ENCODE data around the gene PRKCA.
A peak's percentile ranks its signal among the peaks of the same experiment; 100 is the strongest.

The PRKCA gene

DNA sequence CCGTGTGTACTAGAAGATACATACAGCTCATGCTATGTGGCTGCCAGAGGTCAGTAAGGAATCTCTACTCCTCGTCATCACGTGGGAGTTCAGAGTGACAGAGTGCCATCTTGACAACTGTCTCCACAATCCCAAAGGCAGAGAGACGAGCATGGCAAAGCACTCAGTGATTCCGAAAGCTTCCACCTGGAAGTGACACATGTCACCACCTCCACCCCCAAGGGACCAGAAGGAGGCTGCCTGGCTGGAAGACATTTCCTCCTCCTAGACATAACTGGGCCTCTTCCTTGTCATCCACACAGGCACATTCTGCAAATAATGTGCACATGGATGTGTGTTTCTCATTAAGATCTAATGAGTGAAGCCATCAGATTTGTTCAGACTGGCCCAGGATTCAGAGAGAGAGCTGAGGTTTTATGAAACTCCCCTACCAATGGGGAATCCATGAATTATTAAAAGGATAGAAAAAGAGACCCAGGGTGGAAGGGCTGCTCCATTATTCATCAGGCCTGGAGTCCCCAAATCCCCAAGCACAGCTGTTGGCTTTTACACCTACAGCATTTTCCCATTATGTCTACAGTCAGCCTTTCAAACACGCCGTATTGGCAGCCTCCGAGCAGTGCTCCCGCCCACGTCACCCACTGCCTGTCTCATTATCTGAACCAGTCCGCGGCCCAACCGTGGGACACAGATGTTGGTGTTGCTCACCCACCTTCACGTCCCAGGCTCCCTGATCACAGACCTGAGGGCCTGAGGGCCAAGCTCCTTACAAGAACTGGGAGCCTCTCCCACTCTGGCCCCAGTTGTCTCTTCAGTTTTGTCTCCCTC is 529.2 kb downstream of the PRKCA start:
- no peak for DNase-seq

DNA sequence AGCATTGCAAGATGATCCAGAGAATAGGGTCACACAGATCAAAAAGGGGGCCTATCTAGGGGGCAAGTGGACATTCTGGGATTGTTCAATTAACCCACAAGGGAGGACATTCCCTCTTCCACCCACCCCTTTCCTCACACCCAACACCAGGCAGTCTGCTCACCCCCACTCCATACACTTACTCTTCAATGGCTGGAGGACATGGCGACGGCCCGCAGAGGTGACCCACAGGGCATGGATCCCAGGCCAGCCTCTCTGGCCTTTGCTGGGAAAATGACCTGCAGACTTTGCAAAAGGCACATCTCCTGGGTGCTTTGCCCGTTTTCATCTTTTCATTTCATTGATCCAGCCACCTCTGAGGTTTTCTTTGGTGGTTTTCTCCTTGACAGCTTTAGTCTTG is 530.8 kb downstream of the PRKCA start:
- DNase-seq: no peak

DNA sequence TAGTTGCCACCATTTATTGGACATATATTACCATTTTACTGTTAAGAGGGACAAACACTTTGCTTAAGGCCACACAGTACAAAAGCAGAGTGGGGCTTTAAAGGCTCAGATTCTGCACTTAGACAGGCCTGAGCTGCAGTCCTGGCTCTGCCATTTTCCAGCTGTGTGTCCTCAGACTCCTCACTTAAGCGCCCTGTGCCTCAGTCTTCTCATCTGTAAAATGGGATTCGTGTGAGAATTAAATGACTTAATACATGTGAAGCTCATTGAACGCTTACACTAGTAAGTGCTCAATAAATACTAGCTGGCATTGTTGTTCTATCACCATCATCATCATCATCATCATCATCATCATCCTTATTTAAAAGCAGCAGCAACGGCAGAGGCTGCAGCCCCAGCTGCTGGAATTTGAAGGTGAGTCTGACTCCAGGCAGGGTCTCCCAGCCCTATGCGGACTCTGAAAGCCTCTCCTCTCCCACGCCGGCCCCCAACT is 532.1 kb downstream of the PRKCA start:
- peak in 1 of 3 experiments; percentile 40 for DNase-seq

DNA sequence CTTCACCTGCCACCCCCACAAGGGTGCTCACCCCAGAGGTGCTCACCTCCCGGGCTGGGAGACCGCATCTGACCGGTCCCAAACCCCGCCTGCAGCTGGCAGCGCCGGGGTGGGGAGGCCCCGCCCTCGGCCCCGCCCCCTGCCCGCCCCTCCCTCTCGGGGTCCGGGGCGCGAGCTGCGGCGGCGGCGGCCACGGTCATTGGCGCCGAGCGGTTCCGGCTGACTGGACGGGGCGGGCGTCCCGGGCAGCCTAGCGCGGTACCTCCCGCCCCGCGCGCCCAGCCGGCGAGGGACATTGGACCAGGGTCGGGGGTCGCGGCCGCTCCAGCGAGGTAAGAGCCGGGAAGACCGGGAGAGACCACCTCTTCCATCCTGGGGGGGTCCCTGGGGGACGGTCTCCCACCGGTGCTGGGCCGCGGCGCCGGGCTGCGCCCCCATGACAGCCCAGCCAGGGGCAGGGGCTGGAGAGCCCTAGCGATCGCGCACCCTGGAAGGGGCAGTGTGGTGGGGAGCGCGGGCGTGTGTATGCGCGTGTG is 532.6 kb downstream of the PRKCA start, which contains the start of gene CACNG5:
Gene CACNG5, plus strand, starts transcription at position 199 of the 536 bp plus-strand sequence. CDS start 42,216 bp downstream, outside the sequence.
- DNase-seq: peak in 2 of 3 experiments; percentile 33 to 40

DNA sequence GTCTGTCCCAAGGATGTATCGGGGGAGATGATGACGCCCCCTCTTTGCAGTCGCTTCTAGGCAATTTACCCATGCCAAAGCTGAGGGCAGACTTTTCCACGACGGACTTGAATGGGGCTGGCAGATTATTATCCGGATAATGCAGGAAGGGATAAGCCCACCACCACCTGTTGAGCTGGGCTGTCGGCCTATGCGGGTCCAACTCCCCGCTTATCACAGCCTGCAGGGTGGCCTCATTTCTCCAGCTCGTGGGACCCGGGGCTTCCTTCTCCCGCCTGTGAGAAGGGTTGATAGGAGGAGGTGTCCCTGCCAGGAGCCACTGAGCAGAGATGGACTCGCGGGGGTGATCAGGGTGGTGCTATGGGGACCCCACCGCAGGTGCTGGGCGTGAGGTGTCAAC is 533.1 kb downstream of the PRKCA start:
- DNase-seq: no peak

DNA sequence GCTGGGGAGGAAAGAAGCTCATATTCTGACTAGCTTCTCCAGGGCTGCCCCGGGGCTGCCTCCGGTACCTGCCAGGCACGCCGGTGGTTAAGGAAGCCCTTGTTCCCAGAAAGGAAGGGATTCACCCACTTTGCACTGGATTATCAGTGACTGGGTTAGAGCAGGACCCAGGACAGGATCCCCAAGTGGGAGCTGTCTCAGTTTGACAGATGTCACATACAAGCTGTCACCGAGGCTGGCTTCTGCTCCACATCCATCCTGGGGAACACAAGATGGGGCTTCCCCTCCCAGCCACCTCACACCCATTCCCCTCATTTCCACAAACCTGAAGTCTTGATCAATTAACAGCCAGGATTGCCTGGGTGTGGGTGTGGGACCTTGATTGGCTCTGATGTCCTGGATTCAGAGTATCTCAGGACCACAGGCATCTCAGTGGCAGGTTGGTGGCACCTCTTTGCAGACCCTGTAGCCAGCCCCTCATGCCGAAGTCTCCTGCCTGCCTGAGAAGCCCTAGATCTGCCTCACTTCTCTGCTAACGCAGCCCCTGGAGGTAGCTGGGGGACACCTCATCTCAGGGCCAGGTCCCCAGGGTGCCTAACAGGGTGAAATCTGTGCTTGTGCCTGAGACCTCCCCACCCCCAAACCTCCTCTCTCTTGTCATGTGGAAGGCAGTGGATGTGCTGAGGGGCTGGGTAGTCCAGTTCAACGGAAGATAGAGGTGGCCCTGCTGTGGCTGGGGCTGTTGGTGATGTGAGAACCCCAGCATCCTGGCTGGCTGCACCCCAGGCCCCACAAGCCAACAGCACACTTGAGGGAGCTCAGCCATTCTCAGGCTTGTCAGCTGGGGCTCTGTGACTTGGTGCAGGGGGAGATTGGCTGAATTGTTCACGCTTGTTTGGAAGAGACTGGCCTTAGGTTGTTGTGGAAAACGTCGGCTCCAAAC is 533.9 kb downstream of the PRKCA start:
- no peak for DNase-seq

DNA sequence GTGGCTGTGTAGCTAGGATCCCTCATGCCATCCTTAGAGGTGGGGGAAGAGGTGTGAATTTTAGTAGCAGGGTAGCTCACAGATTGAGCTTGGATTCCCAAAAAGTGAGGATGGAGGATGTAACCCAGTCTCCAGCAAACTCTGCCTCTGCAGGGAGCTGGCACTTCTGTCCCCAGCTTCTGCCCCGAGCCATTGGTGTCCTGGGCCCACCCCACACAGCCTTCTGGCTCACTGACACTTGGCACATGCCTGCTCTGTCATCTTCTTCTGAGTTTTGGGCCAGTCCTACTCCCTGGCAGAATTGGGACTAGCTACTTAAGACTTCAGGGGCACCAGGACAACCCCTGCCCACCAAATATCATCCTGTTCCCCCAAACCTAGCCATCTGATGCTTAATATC is 534.8 kb downstream of the PRKCA start:
- no peak for DNase-seq

DNA sequence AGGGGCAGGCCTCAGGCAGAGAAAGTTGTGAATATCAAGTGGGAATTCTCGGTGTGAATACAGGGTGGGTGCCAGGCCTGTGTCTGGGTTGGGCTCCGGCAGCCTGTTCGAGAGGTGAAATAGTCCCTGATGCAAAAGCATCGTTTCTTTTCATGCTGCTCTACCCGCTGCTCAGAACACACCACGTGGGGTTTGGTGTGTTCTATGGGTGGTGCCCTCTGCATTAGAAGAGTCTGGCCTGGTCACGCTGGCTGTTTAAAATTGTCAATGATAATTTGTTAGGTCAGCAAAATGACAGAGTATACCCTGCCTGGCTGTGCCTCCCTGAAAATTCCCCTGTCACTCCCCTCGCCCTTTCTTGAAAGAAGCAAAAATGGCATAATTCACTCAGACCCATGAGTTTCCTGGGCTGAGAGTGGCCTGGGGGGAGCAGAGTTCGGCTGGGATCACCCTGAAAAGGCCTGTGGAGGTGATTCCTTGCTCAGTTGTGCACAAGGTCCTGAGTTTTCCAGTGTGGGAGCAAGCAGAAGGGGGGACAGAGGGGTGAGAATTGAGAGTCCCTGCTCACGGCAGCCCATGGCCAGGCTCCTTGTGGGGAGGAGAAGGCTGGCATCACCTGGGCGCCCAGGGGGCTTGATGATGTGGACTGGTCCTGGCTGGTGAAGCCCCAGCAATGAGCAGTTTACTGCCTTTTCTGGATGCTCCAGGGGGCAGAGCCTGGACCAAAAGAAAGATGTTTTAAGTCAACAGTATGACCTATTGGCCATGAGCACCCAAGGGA is 535.7 kb downstream of the PRKCA start:
- no peak for DNase-seq

DNA sequence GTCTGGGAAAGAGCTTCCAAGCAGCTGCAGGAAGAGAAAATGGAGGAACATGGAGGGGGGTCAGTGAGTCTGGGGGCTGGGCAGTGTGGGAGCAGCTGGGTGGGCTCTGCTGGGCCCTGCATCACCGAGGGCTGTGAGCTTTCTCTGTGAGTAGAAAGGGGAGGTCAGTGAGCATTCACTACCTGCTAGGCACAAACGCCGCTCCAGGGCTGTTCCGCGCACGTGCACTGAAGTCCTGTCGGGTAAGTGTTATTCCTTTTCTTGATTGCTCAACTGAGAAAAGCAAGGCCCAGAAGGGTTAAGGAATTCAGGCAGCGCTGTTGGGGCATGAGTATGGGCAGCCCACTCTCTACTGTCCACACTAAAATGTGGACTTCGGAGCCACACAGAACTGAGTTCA is 537.2 kb downstream of the PRKCA start:
- DNase-seq: no peak

DNA sequence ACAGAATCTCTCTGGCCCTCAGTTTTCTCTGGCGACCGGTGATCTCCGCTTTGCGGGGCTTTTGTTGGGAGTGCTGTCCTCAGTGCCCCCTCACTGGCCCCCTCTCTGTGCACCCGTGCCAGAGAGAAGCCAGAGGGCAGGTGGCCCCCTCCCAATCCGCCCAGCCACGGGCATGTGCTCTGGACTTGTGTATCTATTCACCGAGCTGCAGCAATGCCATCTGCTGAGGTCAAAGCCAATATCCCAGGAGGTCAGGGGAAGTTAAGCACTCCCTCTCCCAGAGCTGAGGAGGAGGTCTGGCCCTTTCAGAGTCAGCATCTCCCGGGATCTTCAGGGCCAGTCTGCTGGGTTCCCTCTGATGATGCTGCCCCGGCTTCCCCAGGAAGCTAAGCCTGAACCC is 537.6 kb downstream of the PRKCA start:
- DNase-seq: no peak

DNA sequence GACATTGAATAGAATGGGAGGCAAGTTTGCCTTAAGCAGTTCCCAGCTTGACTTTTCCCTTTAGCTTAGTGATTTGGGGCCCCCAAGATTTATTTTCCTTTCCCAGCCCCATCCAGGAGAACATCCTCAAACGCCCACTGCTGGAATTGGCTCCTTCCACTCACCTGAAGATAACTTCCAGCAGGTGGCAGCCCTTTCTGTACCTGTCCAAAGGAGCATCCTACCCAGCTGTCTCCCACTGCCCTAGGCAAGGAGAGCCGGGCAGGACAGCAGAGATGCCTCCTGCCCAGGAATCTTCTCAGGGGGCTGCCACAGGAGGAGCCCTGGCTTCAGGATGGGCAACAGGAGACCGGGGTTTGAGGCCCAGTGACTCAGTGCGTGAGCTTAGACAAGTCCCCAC is 538.9 kb downstream of the PRKCA start:
- no peak for DNase-seq

DNA sequence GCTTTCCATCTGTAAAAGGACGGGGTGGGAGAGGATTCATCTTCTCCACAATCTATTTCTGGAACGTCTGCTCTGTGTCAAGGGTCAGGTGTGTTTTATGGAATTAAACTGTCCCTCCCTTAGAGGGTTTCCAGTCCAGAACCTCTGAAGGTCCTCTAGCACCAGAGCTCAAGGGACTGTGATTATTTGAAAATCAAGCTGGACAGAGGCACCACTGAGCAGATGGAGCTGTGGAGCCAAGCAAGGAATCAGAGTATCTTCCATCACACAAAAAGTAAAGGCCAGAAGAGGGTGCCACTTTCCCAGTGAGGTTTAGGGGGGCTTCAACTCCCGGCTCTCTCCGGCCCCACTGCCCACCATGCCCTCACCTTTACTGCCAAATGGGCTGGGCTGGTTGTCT is 539.3 kb downstream of the PRKCA start:
- no peak for DNase-seq

DNA sequence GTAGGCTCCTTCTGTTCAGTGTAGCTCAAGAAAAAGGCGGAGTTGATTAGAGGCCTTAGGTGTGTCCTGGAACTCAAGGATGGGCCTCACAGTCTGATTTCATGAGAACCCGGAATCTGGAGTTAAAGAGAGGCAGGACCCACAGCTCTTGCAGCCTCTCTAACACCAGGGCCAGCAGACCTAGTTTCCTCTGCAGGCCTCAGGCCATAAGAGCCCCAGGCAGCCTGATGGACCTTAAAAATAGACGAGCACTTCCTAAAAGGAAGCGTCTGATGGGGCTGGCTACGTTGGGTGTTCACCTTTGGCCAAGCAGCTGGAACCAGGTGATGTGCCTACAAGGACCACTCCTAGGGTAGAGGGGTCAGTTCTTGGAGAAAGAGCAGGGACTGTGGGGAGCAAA is 540.1 kb downstream of the PRKCA start:
- no peak for DNase-seq

DNA sequence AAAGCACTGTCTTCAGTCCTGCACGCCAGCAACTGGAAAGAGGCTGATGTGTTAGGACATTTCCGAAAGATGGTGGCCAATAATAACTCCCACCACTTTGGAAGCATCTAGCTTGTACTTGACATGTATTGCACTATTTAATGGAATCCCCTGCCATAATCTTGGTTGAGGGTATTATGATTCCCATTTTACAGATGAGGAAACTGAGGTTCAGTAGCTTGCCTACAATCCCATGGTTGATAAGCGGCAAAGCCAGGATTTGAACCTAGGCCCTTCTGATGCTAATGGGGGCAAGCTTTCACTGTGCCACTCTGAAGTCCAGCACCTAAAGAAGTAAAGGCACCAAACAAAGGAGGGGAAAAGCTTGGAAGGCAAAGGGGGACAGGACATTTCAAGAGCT is 540.5 kb downstream of the PRKCA start:
- no peak for DNase-seq

DNA sequence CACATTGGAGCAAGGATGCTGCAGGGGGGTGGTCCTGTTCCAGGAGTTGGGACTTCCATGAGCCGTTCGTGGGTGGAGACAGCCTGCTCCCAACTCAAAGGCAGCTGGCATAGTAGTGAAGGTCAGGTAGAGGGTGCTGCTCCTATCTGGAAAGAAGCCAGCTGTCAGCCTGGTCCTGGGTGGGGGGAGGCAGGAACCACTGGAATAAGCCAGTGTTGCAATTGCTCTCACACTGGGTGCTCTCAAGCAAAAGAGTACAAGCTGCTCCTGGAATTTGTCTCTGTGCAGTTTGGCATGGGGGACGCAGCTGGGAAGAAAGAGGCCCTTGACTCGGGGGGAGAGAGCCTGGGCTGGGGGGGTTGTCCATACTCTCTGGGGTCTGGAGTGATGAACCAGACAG is 541.2 kb downstream of the PRKCA start:
- no peak for DNase-seq

DNA sequence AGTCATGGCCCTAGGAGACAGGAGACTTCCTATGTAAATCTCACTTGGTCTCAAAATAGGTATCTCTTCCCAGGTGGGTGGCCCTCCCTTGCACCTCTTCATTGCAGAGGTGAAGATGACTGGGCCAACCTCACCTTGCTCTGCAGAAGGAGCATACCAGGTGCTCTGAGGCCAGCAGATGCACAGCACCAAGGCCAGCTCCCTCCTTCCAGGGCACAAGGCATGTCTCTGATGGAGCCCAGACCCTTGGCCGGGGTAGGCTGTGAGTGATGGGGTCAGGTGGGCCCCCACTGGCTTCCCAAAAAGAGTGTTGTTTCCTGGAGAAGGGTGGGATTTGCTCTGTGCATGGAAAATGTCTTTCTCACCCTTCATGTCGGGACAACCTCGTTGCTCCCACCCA is 545.3 kb downstream of the PRKCA start:
- DNase-seq: no peak

DNA sequence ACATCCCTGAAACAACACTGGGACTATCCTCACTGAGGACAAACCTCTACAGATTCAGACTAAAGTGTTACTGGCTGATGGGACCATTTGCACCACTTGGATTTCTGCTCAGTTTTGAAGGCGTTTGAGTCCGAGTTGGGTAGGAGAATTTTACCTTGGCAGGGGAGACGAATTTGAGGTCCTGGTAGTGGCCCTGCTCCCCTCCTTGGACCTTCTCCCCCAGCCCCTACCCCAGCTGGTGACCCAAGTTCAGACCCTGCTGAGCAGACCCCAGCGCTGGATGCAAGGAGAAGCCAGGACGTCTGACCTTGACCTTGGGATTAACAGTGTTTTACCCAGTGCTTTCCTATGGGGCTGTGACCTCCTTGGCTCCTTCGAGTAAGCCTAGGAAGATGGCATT is 546.1 kb downstream of the PRKCA start:
- DNase-seq: no peak

DNA sequence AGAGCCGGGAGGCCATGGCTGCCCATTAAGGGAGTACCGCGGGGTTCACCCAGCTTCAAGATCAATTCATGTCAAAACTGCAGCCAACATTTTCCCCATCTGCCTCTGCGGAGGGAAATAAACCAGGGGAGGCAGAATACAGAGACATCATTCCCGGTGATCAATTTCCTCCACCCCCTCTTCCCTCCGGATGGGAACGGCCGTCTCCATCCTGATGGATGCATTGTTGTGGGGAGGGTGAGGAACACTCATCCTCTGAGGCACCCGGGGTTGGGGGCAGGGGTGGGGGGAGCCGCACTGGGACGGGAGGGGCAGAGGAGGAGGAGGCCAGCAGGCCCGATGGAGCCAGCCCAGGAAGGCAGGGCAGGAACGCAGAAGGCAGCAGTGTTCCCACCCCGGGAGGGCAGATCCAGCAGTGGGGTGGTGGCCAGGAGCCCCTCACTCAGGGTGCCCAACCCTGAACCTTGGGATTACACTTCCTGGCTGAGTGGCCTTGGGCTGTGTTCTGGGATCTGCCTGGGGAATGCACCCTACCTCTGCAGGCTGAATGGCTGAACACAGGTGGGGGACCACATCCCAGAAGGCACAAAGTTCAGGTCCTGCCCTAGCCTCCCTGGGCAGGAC is 546.7 kb downstream of the PRKCA start:
- DNase-seq: no peak

DNA sequence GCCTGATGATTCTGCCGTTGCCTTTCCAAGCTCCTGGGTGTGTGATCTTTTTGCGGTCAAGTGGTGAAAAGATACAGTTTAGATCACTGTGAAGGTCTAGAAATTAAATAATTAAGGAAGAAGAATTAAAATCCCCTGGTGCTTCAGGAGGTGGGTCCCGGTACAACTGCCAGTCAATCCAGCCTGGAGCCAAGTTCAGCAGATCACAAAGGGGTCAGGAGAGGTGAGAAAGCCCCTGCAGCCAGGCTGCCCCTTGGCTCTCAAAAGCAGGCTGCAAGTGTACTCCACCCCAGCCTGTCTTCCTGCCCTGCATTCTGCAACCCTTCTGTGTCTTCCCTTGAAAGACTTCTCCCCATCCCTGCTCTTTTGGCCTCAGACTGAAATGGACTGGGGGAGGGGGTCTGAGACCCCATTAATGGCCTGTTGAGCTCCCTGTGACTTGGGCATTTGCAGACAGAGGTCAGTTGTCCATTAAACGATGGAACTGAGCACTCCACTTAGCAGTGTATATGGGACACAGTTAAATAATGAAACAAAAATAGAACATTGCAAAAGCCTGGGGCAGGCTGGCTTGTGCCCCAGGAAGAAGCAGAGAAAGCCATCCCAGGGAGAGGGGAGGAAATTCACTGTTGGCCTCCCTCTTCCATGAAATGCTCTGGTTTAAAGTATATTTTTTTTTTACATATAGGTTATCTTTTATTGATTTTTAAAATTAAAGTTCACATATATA is 547.6 kb downstream of the PRKCA start:
- no peak for DNase-seq

DNA sequence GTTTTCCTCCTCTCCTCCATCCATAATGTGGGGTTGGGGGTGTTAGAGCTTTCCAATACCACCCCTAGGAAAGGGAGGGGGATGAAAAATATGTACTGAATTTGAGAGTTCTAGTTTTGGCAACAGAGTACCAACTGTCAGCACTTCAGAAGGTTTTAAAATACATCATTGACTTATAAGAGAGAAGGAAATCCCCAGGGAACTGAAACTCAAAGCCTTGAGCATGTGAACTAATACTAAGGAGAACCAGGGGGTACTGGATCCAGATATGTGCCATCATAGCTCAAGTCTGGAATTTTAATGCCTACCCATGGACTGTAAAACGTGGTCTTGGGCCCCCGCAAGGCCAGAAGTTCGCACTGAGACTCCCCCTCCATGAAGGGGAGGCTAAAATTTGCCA is 548.3 kb downstream of the PRKCA start:
- no peak for DNase-seq

DNA sequence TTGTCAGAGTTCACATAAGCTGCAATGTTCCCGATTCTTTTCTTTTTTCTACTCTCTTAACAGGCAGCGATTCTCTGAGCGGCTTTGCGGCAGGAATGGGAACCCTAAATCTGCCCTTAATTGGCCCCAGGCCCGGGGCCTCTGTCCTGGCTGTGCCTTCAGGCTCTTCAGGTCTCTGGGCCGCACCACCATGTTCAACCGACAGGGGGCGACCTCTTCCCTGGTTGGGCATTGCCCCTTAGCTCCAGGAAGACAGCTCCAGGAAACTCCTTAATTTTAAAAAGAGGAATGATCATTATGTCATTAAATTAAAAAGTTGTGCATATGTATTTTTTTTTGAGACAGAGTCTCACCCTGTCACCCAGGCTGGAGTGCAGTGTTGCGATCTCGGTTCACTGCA is 552.8 kb downstream of the PRKCA start:
- no peak for DNase-seq

All from NCI-H1417 (cell line).